PC-3 (cell line): ENCODE data around the gene ASH1L.

Experiments
- EZH2 ChIP-seq: fragments of 300-600 bp; sonication (generic); IDR thresholded peaks from one replicate; pipeline ENCODE4 v1.6.1; 2017; ENCODE audit warnings: antibody characterized with exemption, mild to moderate bottlenecking, low read length; ENCODE audit not compliant: unreplicated experiment
- TF ChIP-seq, protein P1 (sequence below): fragments of 300-600 bp; sonication (generic); conservative IDR thresholded peaks from 2 replicates; pipeline ENCODE4 v1.5.1; 2017; ENCODE audit warnings: antibody characterized with exemption, low read depth, mild to moderate bottlenecking, low read length

DNA sequence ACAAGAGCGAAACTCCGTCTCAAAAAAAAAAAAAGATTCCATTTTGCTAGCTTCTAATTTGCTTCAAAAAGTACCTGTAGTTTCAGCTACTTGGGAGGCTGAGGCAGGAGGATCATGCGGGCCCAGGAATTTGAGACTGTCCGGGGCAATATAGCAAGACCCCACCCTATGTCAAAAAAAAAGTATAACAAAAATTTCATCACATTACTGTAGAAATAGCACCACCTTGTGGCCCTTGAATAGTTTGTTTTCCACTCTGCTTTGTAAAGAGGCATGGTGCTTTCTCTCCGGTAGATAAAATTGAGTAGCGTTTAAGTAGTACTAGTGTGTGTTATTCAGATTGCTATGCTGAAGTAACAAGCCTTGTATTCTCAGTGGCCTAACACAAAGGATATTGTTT, 29.2 kb upstream of the ASH1L start:
- TF ChIP-seq, protein P1, sequence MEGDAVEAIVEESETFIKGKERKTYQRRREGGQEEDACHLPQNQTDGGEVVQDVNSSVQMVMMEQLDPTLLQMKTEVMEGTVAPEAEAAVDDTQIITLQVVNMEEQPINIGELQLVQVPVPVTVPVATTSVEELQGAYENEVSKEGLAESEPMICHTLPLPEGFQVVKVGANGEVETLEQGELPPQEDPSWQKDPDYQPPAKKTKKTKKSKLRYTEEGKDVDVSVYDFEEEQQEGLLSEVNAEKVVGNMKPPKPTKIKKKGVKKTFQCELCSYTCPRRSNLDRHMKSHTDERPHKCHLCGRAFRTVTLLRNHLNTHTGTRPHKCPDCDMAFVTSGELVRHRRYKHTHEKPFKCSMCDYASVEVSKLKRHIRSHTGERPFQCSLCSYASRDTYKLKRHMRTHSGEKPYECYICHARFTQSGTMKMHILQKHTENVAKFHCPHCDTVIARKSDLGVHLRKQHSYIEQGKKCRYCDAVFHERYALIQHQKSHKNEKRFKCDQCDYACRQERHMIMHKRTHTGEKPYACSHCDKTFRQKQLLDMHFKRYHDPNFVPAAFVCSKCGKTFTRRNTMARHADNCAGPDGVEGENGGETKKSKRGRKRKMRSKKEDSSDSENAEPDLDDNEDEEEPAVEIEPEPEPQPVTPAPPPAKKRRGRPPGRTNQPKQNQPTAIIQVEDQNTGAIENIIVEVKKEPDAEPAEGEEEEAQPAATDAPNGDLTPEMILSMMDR, result peak; percentile 75
- TF ChIP-seq EZH2, result no peak
